GM13976 (cell line): Measurements from ENCODE around the gene BTBD9.

Experiments
- DNase-seq: peaks from one replicate; pipeline ENCODE4 v3.0.0; 2012; ENCODE audit warnings: low spot score
- in situ Hi-C: fragments of 300-500 bp; cut with MboI; formaldehyde crosslinking; loops from one replicate; pipeline ENCODE4 v1.12.0; 2022; ENCODE audit warnings: low sequenced_read_pairs, mixed read lengths, inconsistent platforms; ENCODE audit not compliant: unreplicated experiment
- TF ChIP-seq, protein P1 (sequence below): IDR thresholded peaks from 2 replicates; pipeline ENCODE4 v1.5.1; 2012; ENCODE audit warnings: borderline replicate concordance, mild to moderate bottlenecking; ENCODE audit not compliant: insufficient read depth; ENCODE audit errors: extremely low read depth, missing control alignments, control extremely low read depth

Gene BTBD9

DNA sequence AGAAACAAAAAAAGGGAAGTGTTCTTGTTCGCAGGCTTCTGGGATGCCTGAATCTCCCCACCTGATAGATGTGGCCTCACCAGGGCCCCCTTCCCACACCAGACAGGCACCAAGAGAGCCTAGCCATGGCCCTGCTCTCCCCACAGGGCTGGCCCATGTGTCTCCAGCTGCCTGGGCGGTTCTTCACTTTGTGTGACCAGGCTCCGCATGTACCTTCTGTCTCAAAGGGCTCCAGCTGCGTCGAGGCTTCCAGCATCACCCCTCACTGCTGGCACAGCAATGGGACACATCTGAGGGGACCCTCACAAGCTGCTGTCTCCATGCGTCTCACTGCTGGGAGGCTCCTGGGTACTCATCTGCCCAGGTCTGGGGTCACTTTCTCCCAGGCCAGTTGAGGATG lies 457.3 kb downstream of the BTBD9 start:
- no peak for DNase-seq
- in situ Hi-C loops = no loop called here
- TF ChIP-seq, protein P1, sequence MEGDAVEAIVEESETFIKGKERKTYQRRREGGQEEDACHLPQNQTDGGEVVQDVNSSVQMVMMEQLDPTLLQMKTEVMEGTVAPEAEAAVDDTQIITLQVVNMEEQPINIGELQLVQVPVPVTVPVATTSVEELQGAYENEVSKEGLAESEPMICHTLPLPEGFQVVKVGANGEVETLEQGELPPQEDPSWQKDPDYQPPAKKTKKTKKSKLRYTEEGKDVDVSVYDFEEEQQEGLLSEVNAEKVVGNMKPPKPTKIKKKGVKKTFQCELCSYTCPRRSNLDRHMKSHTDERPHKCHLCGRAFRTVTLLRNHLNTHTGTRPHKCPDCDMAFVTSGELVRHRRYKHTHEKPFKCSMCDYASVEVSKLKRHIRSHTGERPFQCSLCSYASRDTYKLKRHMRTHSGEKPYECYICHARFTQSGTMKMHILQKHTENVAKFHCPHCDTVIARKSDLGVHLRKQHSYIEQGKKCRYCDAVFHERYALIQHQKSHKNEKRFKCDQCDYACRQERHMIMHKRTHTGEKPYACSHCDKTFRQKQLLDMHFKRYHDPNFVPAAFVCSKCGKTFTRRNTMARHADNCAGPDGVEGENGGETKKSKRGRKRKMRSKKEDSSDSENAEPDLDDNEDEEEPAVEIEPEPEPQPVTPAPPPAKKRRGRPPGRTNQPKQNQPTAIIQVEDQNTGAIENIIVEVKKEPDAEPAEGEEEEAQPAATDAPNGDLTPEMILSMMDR = no peak

DNA sequence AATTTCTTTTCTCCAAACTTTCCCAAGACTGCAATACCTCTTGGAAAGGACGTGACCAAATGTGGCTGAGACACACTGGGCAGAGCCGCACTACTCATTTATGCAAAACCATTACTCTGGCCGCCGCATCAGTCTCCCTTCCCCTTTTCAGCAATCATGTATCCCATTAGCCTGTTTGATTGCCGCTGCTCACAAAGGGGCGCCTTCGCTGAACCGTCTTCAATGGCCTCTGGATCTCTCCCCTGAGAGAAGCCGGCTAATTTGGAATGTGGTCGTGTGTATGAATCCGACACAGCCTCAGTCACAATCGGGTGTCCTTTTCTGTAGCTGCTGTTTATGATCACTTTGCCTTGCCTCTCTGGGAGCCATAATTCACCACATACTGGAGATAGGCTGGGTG lies 459.1 kb downstream of the BTBD9 start:
- TF ChIP-seq, protein P1 = no peak
- DNase-seq = no peak
- in situ Hi-C loops = no loop called here

DNA sequence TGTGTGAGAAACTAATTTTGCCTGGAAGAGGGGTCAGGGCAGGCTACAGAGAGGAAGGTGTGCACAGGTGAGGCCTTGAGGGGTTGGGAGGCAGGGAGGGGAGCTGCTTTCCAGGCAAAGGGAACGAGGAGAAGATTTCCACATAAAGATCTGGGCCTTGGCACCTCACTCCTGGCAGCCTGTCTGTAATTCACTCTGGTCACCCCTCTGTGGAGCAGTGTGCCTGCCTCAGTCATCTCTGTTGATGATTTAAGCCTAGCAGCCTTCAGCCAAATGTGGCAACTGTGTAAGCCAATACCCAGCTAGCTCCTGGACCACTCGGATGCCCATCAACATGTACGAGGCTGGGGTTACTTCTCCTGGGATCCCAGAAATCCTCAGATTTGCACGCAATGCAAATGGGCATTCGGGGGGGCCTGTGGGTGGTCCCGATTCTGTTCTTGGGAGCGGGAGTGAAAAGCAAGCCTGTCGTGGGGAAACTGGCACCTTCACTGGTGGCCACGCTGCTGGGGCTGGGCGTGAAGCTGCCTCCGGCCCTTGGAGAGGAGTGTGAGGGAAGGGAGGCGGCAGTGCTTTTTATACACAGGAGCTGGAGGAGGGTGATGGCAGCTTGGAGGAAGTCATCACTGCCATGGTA lies 459.8 kb downstream of the BTBD9 start:
- in situ Hi-C loops = no loop called here
- DNase-seq = no peak
- TF ChIP-seq, protein P1 = no peak

DNA sequence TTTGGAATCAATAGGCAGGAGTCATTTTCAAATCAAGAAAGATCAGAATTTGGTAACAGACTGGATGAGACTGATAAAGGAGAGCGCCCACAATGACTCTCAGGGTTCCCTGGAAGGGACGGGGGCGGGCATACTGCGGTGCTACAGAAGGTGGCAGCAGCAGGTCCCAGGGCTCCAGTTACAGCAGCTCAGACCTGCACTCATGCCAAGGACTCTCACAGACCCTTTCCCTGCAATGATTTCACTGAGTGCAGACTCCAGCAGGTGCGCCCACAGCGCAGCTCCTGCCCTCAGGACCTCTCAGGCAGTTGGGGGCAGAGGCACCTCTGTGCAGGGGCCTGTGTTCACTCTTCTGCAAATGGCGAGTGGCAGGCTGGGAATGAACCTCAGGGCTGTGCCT lies 460.4 kb downstream of the BTBD9 start:
- in situ Hi-C loops = no loop called here
- no peak for DNase-seq
- TF ChIP-seq, protein P1 = no peak

DNA sequence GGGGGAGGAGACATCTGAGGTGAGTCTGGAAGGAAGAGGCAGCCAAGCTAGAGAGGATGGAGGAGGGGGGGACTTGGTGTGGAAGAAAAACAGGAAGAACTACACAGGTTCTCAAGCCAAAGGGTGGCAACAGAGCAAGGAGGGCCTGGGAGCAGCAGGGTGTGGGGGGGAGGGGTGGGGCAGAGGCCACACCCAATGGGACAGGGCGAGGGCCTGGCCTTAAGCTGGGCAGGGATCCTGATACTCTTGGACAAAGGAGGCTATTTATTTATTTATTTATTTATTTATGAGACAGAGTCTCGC lies 461.2 kb downstream of the BTBD9 start:
- TF ChIP-seq, protein P1 = no peak
- no peak for DNase-seq
- in situ Hi-C loops = no loop called here

DNA sequence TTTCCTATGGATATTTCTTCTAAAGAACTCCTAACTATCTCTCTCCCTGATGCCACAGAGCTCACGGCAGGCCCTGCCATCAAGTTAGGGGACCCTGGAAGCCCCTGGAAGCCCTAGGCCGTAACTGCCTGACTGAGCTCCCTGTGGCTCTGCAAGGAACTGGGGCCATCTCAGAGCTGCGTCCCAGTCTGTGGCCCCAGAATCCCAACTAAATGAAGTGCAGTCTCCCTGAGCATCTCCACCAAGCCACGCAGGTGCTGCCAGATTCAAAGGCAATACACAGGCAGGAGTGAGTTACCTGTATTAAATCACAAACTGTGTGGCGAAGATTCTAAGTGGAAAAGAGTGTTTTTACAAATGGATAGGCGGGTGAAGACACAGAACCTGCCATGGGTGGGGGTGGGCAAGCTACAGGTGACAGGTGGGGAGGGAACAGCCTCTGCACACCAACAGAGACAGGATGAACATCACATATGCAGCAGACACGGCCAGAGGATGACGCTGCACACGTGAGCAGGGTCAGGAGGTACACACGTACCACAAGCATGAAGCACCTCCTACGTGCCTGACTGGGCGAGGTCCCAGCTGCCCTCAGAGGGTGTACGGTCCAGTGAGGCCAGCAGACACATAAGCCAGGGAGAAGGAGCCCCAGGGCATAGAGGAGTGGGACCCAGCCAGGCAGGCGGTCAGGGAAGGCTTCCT lies 461.7 kb downstream of the BTBD9 start:
- no peak for DNase-seq
- TF ChIP-seq, protein P1 = no peak
- in situ Hi-C loops = no loop called here
